ENCODE results near the gene PDGFD.
A peak's percentile ranks its signal among the peaks of the same experiment; 100 is the strongest.

Gene PDGFD

GRCh38 chr11:104164028-104164520 lies at the start of gene PDGFD:
Gene PDGFD (minus strand): TSS chr11:104164147.
- DNase-seq (ENCODE audit: low read depth in 2 of 2), result peak; percentile 41 to 42

- DNase-seq (ENCODE audit: low read depth in 2 of 2), result no peak
Observed at GRCh38 chr11:104206936-104207335, 43.0 kb upstream of the PDGFD start.

DNA sequence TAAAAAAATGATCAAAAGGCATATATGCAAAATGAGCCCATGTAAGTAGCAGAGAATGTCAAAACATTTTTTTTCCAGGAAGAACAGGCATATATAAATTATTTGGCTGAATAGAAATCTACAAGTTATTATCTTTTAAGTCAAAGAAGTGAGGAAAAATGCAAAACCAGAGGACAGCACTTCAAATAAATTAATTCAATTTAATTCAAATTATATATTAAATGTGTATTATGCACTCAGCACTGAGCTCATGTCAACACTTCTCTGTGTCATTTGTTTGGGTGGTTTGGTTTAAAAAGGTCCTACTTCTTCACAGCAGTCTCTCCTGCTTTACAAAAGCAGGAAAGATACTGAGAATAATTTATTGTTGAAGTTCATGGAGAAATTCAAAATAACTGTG lies 41.9 kb upstream of the PDGFD start:
- DNase-seq (ENCODE audit: low read depth in 2 of 2), result no peak

DNA sequence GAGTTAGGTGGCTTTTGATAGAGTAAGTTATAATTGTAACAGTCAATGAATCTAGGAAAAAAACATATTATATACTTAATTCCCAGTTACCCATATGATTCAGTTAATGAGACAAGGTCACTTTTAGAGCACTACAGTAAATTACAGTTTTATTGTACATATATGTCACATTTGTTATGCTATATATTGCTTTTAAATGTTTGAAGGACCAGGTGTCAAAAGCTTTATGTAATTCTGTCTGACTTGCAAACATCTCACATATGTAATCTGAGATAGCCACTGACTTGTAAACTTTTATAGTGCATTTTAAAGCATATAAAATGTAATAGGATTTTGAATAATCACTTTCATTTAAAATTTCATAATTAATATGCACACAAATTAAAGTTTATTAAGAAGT lies 36.7 kb upstream of the PDGFD start:
- no peak for DNase-seq (ENCODE audit: low read depth in 2 of 2)

- no peak for DNase-seq (ENCODE audit: low read depth in 2 of 2)
Observed at GRCh38 chr11:104199053-104199452, 35.1 kb upstream of the PDGFD start.

- peak; percentile 20 to 26 for DNase-seq (ENCODE audit: low read depth in 2 of 2)
Observed at GRCh38 chr11:104198576-104198975, 34.6 kb upstream of the PDGFD start.

GRCh38 chr11:104191124-104191523 lies 27.2 kb upstream of the PDGFD start:
- DNase-seq (ENCODE audit: low read depth in 2 of 2), result peak; percentile 20

GRCh38 chr11:104183593-104183992 lies 19.6 kb upstream of the PDGFD start:
- no peak for DNase-seq (ENCODE audit: low read depth in 2 of 2)

DNA sequence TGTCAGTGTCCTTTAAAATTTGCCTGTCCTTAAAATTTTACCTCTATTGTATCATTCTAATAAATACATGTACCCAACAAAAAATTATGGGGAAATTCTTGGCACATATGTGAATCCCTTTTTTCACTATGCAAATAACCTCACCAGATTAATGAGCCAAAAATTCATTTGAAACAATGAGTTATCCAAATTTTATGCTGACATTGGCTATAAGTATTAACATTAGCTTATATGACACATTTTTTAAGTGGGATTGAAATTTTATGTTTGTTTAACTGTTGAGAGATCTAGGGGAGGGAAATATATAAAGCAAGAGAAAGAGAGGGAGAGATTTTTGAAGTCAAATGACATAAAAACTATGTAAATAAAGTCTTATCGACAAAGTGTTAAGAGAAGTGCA lies 11.8 kb upstream of the PDGFD start:
- DNase-seq (ENCODE audit: low read depth in 2 of 2), result no peak

GRCh38 chr11:104169091-104169490 lies 5.1 kb upstream of the PDGFD start:
- no peak for DNase-seq (ENCODE audit: low read depth in 2 of 2)

DNA sequence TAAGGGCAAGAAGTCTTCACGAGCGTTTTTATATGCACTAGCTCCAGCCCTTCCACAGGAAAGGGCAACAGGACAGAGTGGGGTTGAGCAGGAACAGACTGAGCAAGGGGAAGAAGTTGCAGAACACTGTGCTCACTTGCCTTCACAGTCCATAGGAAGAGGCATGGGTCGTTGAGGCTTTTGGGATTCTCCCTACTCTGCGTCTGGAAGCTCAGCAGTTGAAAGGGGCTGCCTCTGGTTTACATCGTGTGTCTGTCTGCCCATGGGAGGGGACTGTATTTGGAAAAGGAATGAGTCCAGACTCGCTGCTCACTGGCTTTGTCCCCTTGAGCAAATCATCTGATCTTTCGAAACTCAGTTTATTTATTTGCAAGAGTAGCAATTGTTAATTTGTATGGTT lies 1.1 kb upstream of the PDGFD start:
- DNase-seq (ENCODE audit: low read depth in 2 of 2), result no peak

DNA sequence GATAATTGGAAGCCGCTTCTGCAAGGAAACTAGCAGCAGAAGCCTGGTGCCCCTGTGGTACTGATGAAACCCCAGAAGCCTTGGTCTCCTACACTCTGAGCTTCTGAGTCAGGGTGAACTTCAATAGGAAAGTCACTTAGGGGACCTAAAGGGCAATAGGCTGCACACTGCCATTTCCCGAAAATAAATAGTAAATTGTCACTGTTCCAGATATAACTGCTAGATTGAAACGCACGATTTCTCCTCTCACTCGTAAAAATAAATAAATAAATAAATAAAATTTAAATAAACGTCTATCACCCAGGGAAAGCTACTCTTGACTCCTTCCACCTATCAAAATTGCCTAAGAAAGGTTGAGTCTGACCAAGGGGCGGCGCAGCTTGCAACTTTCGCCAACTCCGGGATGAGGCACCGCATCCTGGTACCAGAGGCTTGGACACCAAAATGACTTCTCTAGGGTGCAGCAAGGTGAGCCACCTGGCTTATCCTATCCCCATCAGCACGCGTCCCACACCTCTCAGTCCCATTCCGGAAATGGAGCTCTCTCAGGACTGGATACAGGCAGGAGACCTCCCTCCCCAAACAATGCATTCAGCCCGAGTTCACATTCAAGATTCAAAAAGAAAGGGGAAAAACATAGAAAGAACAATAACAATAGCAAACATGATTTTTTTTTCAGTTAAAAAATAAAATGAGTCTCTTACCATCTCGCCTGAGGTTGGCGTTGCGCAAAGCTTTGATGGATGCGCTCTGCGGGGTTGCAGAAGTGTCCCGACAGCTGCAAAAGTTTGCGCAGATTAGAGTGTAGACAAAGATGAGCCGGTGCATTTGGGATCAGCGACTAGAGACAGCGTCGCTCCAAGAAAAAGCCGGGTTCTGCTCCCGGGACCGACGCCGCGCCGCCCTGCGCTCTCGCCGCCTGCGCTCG lies 583 bp downstream of the PDGFD start:
- DNase-seq (ENCODE audit: low read depth in 2 of 2), result no peak

GRCh38 chr11:104161751-104162450 lies 2.0 kb downstream of the PDGFD start:
- no peak for DNase-seq (ENCODE audit: low read depth in 2 of 2)

GRCh38 chr11:104159356-104159755 lies 4.6 kb downstream of the PDGFD start:
- DNase-seq (ENCODE audit: low read depth in 2 of 2), result no peak

DNA sequence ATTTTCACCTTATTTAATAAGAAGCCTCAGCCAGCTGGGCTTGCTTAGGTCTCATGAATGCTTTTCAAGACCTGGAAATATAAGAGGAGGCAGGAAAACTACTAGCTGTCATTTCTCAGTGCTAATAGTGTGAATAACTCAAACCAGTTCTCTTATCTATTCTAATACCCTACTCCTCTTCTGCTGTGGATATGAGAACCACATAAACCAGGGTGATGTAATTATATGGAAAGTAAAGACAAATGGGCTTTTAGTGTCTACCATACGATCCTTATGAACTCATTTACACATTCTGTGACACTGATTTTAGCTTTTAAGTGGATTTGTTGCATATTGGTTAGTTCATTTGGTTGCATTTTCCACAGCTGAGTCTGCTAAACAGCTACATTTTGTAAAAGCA lies 8.6 kb downstream of the PDGFD start:
- DNase-seq (ENCODE audit: low read depth in 2 of 2), result no peak

DNA sequence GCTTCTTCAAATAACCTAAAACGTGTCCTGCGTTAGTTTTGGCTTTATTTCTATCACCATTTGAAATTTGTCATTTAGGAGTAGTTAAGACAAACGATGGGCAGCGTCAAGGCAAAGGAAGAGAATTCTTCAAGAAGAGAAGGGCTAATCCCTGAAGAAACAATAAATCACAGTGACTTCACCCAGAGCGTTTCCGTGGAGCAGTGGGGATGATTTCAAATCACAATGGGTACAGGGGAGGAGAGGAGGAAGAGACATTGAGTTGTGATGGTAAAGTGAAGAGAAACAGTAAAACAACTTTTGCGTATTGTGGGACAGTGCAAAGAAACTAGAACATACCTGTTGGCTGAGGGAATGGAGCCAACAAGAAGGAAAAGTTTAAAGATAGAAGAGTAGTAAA lies 9.7 kb downstream of the PDGFD start:
- DNase-seq (ENCODE audit: low read depth in 2 of 2), result no peak

DNA sequence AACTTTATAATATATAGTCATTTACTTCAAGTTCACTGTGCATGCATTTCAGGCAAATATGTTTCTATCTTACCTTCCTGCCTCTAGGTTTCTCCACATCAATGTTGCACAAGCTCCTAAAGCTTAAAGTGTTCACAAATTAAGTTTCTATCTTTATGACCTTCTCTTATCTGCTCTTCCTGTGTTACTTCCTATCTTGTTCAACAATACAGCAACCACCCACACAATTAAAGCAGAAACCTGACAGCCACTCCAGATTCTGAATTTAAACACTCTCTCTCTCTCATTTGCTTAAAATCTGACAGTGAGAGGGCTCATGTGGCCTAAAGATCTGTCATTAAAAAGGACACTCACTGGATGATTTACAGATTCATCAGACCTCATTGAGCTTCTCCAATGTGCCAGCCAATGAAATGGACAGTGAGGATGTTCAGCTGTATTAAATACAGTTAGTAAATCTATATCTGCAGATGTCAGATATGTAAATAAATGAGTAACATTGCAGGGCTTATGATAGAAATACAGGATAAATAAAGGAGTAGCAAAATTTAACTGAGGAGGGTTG lies 10.9 kb downstream of the PDGFD start:
- DNase-seq (ENCODE audit: low read depth in 2 of 2), result no peak

DNA sequence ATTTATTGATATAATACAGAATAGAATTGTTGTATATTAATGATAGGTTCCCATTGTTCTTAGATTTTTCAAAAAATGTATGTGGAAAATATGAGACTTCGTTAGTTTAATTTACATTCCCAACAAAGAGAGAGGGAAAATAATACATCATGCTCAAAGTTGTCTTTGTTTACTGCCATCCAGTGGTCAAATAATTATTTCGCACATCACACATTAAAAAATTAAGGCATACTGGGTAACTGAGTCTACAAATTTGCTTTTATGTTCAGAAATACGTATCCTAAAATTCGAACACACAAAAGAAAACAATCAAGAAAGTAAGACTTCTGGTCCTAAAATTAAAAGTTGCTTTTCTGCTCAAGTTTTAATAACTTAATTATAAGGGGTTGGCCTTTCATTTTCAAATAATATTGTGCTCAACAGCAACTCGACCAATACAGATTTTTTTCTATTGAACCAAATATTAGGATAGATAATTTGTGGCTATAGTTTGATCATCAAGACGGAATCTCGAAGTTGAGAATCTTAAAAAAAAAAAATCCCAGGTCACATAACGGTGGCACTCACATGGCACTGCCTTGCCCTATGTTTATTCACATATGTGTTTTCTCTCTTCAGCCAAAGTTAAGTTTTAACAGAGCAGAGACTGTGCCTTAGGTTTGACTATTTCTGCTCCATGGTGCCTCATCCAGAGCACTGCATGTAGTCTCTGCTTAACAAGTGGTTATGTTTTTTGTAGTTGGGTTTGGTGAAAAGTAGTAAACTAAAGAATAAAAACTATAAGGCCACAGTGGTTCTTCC lies 12.3 kb downstream of the PDGFD start:
- no peak for DNase-seq (ENCODE audit: low read depth in 2 of 2)

- peak; percentile 34 to 35 for DNase-seq (ENCODE audit: low read depth in 2 of 2)
Observed at GRCh38 chr11:104148706-104149105, 15.2 kb downstream of the PDGFD start.

DNA sequence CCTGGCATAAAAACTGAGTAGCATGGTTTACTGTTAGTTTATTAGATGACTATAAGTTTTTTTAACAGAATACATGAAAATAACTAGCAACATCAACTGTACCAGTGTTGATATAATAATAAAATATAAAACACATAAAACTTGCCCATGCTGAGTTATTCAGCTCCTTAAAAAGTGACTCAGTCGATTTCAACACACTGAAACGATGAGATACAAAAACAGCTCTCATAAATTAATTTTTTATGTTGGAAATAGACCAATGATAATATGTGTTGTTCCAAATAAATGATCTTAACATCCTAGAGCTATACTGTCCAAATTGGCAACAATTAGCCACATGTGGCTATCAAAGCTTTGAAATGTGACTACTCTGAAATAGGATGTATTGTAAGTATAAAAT lies 15.9 kb downstream of the PDGFD start:
- DNase-seq (ENCODE audit: low read depth in 2 of 2), result peak; percentile 84 to 85

- DNase-seq (ENCODE audit: low read depth in 2 of 2), result no peak
Observed at GRCh38 chr11:104146943-104147342, 17.0 kb downstream of the PDGFD start.

DNA sequence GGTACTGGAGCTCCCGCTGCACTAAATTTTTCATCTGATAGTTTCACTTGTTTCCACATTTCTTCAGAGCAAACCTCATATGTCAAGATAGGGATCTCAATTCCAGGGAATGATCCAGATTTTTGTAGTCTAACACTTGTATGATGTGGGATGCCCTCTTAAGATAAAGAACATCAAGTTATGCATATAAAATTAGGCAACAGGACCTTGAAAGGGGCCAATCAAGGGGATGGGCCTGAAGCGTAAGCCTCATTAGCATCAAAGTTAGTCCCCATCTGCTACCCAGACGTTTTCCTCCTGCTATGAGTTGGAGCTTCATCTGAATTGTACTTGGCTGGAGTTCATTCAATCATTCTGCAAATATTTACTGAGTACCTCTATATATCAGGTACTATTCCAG lies 17.5 kb downstream of the PDGFD start:
- peak; percentile 80 to 84 for DNase-seq (ENCODE audit: low read depth in 2 of 2)

Data from fibroblast of skin of left quadriceps (primary cell).